Heart right ventricle (tissue), 16 donors: ENCODE measurements around the gene CLEC2A. TPM values are rescaled to one million over a fixed set of nuclear protein-coding genes. Genes with fewer than 3 reads are reported as not detected.

Experiments
- ATAC-seq, 8 donors: fragments of 200-7000 bp; cut with Tn5 transposase; one replicate each; pipeline ENCODE4 v1.9.1; 2020; ENCODE audit warnings: mild to moderate bottlenecking in 8 of 8, moderate library complexity in 8 of 8, moderate number of reproducible peaks in 1 of 8
- DNase-seq, 2 donors: peaks; one replicate each; pipeline ENCODE4 v3.0.0-alpha.2; 2020
- H3K27ac ChIP-seq, 10 donors: fragments of 200-600 bp; sonication (generic) in 2 of 10; one replicate each; pipeline versions ENCODE4 v1.5.0 to v1.8.0; 2020 to 2022; ENCODE audit warnings: mild to moderate bottlenecking in 3 of 10
- H3K27me3 ChIP-seq, 7 donors: fragments of 200-600 bp; one replicate each; pipeline ENCODE4 v1.8.0; 2021 to 2022; ENCODE audit warnings: mild to moderate bottlenecking in 2 of 7
- H3K36me3 ChIP-seq, 9 donors: fragments of 200-600 bp; sonication (generic) in 1 of 9; one replicate each; pipeline versions ENCODE4 v1.5.0 to v1.8.0; 2020 to 2022; ENCODE audit warnings: mild to moderate bottlenecking in 2 of 9
- H3K4me1 ChIP-seq, 9 donors: fragments of 200-600 bp; sonication (generic) in 1 of 9; one replicate each; pipeline versions ENCODE4 v1.5.0 to v1.8.0; 2020 to 2022; ENCODE audit warnings: mild to moderate bottlenecking in 4 of 9
- H3K4me3 ChIP-seq, 10 donors: fragments of 200-600 bp; sonication (generic) in 2 of 10; one replicate each; pipeline versions ENCODE4 v1.5.0 to v1.8.0; 2020 to 2022; ENCODE audit warnings: mild to moderate bottlenecking in 7 of 10, moderate library complexity in 2 of 10
- H3K9me3 ChIP-seq, 11 donors: fragments of 200-600 bp in 10 of 11; sonication (generic) in 2 of 11; one replicate each; pipeline versions ENCODE4 v1.5.0 to v1.8.0; 2013 to 2022; ENCODE audit warnings: mild to moderate bottlenecking in 2 of 11, control low read depth in 1 of 11, moderate library complexity in 1 of 11
- WGBS, 2 donors: extraction: QIAGEN DNeasy Blood & Tissue Kit; methylation state at CpG; one replicate each; pipeline ENCODE4 v1.1.7; 2013; ENCODE audit warnings: inconsistent platforms in 1 of 2; 5-methylcytosine and 5-hydroxymethylcytosine counted together
- intact Hi-C, 10 donors: fragments of 100-400 bp; cut with DNase I; formaldehyde crosslinking; loops; one replicate each; pipeline versions ENCODE4 v1.11.1 to v1.14.2; 2022
- polyA plus RNA-seq, 2 donors: library from polyadenylated mRNA; stranded (reverse); fragments of 200-250 nt; gene quantifications; one replicate each; pipeline ENCODE4 v1.2.3, GENCODE V29; 2013
- total RNA-seq, 10 donors: library from RNA; stranded (reverse); fragmentation: NEBNext Ultra II Directional in 3 of 10; extraction: Animal tissue kit (Norgen Biotek cat#: 25700) in 3 of 10; gene quantifications; one replicate each; pipeline versions ENCODE4 v1.2.1 to v1.2.4, GENCODE V29; 2021 to 2023
- TF ChIP-seq, protein P1 (sequence below), 9 donors: fragments of 200-600 bp; sonication (generic) in 2 of 9; IDR thresholded peaks; one replicate each; pipeline versions ENCODE4 v1.5.0 to v1.8.0; 2021 to 2022; ENCODE audit warnings: antibody characterized with exemption in 9 of 9, mild to moderate bottlenecking in 5 of 9, moderate library complexity in 1 of 9
- donor health status: Arrhythmogenic right ventricular cardiomyopathy.
- donor health status: ischemic (EF 13 %, LVEDD 7.1; RV severe dilation, severe dysfunction).
- donor health status: healthy with polysubstance abuse.
- donor health status: DM: no; HTN: yes; CAD: no.
- donor health status: DM: no; HTN: no; CAD: no.
- donor health status: ischemic (EF 25% LVEDD 6.9; RV normal size, moderate dysfunction).
- donor health status: ischemic (EF 25% LVEDD 5.7; RV mildly dilated, moderate dysfunction).
- donor health status: healthy.
- donor health status: DM: yes; HTN: yes; CAD: no.
- donor health status: Ischemic cardiomyopathy.
- donor health status: ischemic (EF 35%, LVEDD 5.7; RV mildly dilated, moderate dysfunction).
- donor health status: nonischemic (EF 11% LVEDD 7.7; RV severe dilation, severe dysfunction).
- donor health status: DM: yes; HTN: yes; CAD: no.
- donor health status: PGD.
- donor health status: ischemic (EF 29% LVEDD 5.4; RV normal size, mild dysfunction).
- donor health status: nonischemic (EF 23%, LVEDD 6.1; RV moderate dilation, normal function).

CLEC2A gene
- total and polyA plus RNA-seq, 12 donors, result not detected

DNA sequence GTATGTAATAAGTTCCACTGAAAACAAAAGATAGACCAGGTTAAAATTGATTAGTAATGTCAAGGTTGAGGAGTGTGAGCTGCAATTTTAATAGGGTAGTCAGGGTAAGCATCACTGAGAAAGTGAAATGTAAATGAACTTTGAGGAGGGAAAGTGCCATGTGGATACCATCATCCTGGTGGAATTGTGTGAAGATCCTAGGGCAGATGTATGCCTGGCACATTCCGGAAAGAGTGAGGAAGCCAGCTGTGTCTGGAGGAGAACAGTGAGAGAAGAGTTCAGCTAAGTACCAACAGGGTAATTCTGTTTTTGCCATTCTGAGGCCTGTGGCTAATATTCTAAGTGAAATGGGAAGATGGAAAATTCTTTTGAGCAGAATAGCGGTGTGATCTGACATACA lies 2.9 kb upstream of the CLEC2A start:
- Histone ChIP-seq H3K9me3 (peaks cover 0 to 3% (median 0%) of the 10 kb centered on the region in 11 donors), H3K4me3 (no peak overlapping the region), H3K27me3 (peaks cover 0 to 4% (median 0%) of the 10 kb centered on the region in 7 donors), H3K36me3 (no peaks in the 10 kb centered on the region), H3K4me1 (no peaks in the 10 kb centered on the region), H3K27ac (no peak overlapping the region)
- DNase-seq (no peak), ATAC-seq (no peak)
- 89 to 93% methylated on average over 2 of the region's 2 CpGs for WGBS, 2 donors
- intact Hi-C loops, result no loop called here
- TF ChIP-seq, protein P1, sequence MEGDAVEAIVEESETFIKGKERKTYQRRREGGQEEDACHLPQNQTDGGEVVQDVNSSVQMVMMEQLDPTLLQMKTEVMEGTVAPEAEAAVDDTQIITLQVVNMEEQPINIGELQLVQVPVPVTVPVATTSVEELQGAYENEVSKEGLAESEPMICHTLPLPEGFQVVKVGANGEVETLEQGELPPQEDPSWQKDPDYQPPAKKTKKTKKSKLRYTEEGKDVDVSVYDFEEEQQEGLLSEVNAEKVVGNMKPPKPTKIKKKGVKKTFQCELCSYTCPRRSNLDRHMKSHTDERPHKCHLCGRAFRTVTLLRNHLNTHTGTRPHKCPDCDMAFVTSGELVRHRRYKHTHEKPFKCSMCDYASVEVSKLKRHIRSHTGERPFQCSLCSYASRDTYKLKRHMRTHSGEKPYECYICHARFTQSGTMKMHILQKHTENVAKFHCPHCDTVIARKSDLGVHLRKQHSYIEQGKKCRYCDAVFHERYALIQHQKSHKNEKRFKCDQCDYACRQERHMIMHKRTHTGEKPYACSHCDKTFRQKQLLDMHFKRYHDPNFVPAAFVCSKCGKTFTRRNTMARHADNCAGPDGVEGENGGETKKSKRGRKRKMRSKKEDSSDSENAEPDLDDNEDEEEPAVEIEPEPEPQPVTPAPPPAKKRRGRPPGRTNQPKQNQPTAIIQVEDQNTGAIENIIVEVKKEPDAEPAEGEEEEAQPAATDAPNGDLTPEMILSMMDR (IDR thresholded peaks at IDR 0.05), result no peak

DNA sequence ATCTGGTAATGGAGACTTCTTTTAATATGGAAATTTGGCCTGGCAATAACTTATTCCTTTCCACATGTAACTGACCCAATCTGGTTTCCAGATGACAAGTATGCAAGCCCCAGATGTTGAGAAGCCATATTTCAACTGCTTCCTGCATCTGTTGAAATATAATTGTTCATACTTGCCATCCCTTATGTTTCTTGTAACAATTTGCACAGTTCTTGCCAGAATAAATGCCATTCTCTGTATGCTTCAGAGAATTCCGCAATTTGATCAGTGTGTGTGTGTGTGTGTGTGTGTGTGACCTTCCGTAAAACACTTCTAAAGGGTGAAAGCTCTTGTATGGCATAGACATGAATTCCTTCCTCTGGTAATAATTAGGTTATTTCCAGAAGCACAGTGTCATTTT lies 1.8 kb upstream of the CLEC2A start:
- ATAC-seq (no peak), DNase-seq (no peak)
- H3K27me3 ChIP-seq, result peaks cover 0 to 4% (median 0%) of the 10 kb centered on the region in 7 donors
- no peak overlapping the region for H3K27ac ChIP-seq
- no peak overlapping the region for H3K4me3 ChIP-seq
- WGBS, 2 donors, result 73 to 89% methylated on average over 2 of the region's 2 CpGs
- no peaks in the 10 kb centered on the region for H3K36me3 ChIP-seq
- no peaks in the 10 kb centered on the region for H3K9me3 ChIP-seq
- H3K4me1 ChIP-seq, result no peaks in the 10 kb centered on the region
- TF ChIP-seq, protein P1 (IDR thresholded peaks at IDR 0.05), result no peak
- intact Hi-C loops, result no loop called here

DNA sequence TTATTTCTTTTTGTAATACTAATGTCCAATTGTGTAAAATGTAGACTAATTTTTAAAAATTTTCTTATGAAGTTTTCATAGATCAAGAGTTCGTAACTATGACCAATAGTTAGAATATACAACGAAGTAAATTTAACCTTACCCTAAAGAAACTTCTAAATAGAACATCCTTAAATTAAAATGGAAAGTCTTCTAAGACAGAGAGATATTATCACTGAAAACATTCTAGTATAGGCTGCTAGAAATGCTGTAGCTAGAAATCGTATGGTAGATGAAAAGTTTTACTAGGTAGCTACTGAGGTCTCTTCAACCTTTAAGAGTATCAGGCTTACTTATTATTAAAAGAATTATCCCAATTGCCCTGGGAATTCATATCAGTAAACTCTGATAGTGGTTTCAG lies 925 bp downstream of the CLEC2A start:
- WGBS, 2 donors, result 66 to 68% methylated on average over 3 of the region's 3 CpGs
- no peaks in the 10 kb centered on the region for H3K4me1 ChIP-seq
- H3K27ac ChIP-seq, result no peak overlapping the region
- H3K27me3 ChIP-seq, result peaks cover 0 to 4% (median 0%) of the 10 kb centered on the region in 7 donors
- H3K4me3 ChIP-seq, result no peak overlapping the region
- DNase-seq, result no peak
- no peaks in the 10 kb centered on the region for H3K36me3 ChIP-seq
- ATAC-seq, result no peak
- intact Hi-C loops, result no loop called here
- H3K9me3 ChIP-seq, result no peaks in the 10 kb centered on the region
- TF ChIP-seq, protein P1 (IDR thresholded peaks at IDR 0.05), result no peak

DNA sequence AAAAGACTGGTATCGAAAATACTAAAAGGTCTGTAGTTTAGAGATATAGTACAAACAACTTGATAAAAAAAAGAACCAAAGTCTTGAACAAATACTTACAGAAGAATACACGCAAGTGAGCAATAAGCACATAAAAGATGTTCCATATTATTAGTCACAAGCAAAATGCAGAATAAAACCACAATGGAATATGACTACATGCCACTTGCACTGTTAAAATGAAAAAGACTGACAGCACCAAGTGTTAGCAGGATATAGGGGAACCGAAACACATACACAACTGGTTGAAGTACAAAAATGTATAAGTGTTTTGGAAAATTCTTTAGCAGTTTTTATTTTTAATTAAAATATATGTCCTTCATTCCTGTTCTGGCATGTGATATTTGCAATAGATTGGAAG lies 3.6 kb downstream of the CLEC2A start:
- TF ChIP-seq, protein P1 (IDR thresholded peaks at IDR 0.05), result no peak
- ATAC-seq (no peak), DNase-seq (no peak)
- H3K4me3 ChIP-seq, result no peak overlapping the region
- H3K4me1 ChIP-seq, result peaks cover 0 to 8% (median 0%) of the 10 kb centered on the region in 9 donors
- 91 to 94% methylated on average over 3 of the region's 3 CpGs for WGBS, 2 donors
- peaks cover 0 to 4% (median 0%) of the 10 kb centered on the region in 7 donors for H3K27me3 ChIP-seq
- H3K27ac ChIP-seq, result no peak overlapping the region
- H3K36me3 ChIP-seq, result no peaks in the 10 kb centered on the region
- intact Hi-C loops, result loop anchor here in 7 of 10 donors (5.0 to 10.0 kb wide), 5 partner anchors 111 to 181 kb away; no protein-coding TSS in a partner anchor
- H3K9me3 ChIP-seq, result no peaks in the 10 kb centered on the region
